Skeletal muscle tissue (tissue), 4 donors: Measurements from ENCODE around the gene RFTN1. TPM values are rescaled to one million over a fixed set of nuclear protein-coding genes. Genes with fewer than 3 reads are reported as not detected.

Experiments
- H3K27ac ChIP-seq: one replicate; pipeline ENCODE4 v1.7.0; 2013; ENCODE audit warnings: mild to moderate bottlenecking, low read depth, low read length, inconsistent platforms
- H3K27me3 ChIP-seq, 3 donors: one replicate each; pipeline ENCODE4 v1.7.0; 2013; ENCODE audit warnings: low read length in 3 of 3; ENCODE audit not compliant: control insufficient read depth in 3 of 3, insufficient read depth in 3 of 3
- H3K36me3 ChIP-seq, 3 donors: one replicate each; pipeline ENCODE4 v1.7.0; 2013; ENCODE audit warnings: low read length in 3 of 3; ENCODE audit not compliant: control insufficient read depth in 3 of 3, insufficient read depth in 3 of 3
- H3K4me1 ChIP-seq, 3 donors: one replicate each; pipeline ENCODE4 v1.7.0; 2013; ENCODE audit warnings: low read length in 3 of 3, mild to moderate bottlenecking in 3 of 3; ENCODE audit not compliant: control insufficient read depth in 3 of 3, insufficient read depth in 3 of 3
- H3K4me3 ChIP-seq, 3 donors: one replicate each; pipeline ENCODE4 v1.7.0; 2013; ENCODE audit warnings: low read length in 3 of 3
- H3K9ac ChIP-seq, 3 donors: one replicate each; pipeline ENCODE4 v1.7.0; 2013; ENCODE audit warnings: low read length in 3 of 3, mild to moderate bottlenecking in 3 of 3, moderate library complexity in 2 of 3, low read depth in 1 of 3
- H3K9me3 ChIP-seq, 3 donors: one replicate each; pipeline ENCODE4 v1.7.0; 2013; ENCODE audit warnings: low read length in 3 of 3; ENCODE audit not compliant: control insufficient read depth in 3 of 3
- total RNA-seq: library from RNA; depleted of rRNA; stranded (reverse); fragments of >200 nt; gene quantifications from one replicate; pipeline ENCODE4 v1.2.3, GENCODE V29; 2014
- donor health status: Osteomylitis.

Gene RFTN1
- total RNA-seq, 1 donor from 2014 or later, result 15.7 TPM

DNA sequence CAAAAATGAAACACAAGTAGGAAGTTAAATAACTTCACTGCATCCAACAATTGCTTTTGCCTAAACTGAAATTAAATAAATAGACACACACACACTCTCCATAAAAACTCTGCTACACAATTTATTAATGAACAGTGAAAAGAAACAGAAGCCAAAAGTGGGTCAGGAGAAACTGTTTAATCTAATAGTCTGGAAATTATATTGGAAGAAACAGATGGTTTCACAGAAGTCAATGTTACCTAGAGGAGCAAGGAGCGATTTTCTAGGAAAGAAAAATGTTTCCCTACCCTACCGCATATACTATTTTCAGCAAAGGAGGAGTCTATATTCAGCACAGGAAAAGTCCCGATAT is 32.0 kb downstream of the RFTN1 start:
- H3K9me3 ChIP-seq, result no peaks in the 10 kb centered on the region
- H3K4me1 ChIP-seq, result peaks cover 19 to 29% (median 29%) of the 10 kb centered on the region in 3 donors
- peaks cover 0 to 5% (median 0%) of the 10 kb centered on the region in 3 donors for H3K36me3 ChIP-seq
- no peak overlapping the region for H3K27ac ChIP-seq
- no peak overlapping the region for H3K4me3 ChIP-seq
- no peak overlapping the region for H3K9ac ChIP-seq
- no peaks in the 10 kb centered on the region for H3K27me3 ChIP-seq

DNA sequence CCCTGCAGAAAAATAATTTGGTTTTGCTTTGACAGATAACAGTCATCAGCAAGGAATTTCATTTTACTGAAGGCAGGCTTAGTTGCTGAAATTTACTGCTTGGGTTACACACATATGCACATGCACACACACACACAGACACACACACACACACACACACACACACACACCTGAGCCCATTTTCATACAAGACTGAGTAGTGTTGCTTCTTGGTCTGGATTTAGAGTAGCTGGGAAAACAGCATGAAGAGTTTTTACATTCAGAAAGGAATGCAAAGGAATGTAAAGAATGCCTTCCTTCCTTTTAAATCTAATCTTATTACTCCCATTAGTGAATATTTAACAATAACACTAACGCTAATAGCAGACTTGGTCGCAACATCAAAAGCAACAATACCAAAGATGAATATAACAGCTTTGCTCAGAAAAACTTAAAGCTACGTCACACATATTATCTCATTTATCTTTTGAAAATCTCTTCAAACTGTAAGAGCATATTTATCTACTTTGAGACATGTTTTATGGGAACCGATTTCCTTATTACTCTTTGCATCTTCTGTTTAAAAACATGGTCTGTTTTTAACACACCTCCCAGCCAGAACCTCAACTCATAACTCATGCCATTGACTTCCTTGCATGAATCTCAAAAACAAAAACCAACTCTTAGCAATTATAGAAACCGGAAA is 32.5 kb downstream of the RFTN1 start:
- no peaks in the 10 kb centered on the region for H3K27me3 ChIP-seq
- H3K36me3 ChIP-seq, result peaks cover 0 to 5% (median 0%) of the 10 kb centered on the region in 3 donors
- H3K9me3 ChIP-seq, result no peaks in the 10 kb centered on the region
- peaks cover 18 to 29% (median 29%) of the 10 kb centered on the region in 3 donors for H3K4me1 ChIP-seq
- H3K27ac ChIP-seq, result no peak overlapping the region
- H3K4me3 ChIP-seq, result no peak overlapping the region
- no peak overlapping the region for H3K9ac ChIP-seq

DNA sequence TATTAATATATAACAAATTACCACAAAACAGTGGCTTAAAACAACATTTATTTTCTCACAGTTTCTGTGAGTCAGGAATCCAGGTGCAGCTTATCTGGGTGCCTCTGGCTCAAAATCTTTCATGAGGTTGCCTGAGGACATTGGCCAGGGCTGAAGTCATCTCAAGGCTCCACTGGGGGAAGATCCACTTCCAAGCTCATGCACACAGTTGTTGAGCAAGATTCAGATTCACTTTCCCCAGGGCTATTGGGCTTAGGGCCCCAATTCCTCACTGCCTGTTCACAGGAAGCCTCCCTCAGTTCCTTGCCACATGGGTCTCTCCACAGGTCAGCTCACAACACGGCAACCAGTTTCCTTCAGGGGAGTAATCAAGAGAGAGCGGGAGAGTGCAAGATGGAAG is 35.0 kb downstream of the RFTN1 start:
- no peaks in the 10 kb centered on the region for H3K27me3 ChIP-seq
- no peak overlapping the region for H3K27ac ChIP-seq
- no peaks in the 10 kb centered on the region for H3K9me3 ChIP-seq
- peaks cover 17 to 27% (median 21%) of the 10 kb centered on the region in 3 donors for H3K4me1 ChIP-seq
- H3K4me3 ChIP-seq, result no peak overlapping the region
- H3K36me3 ChIP-seq, result peaks cover 0 to 5% (median 0%) of the 10 kb centered on the region in 3 donors
- H3K9ac ChIP-seq, result no peak overlapping the region

DNA sequence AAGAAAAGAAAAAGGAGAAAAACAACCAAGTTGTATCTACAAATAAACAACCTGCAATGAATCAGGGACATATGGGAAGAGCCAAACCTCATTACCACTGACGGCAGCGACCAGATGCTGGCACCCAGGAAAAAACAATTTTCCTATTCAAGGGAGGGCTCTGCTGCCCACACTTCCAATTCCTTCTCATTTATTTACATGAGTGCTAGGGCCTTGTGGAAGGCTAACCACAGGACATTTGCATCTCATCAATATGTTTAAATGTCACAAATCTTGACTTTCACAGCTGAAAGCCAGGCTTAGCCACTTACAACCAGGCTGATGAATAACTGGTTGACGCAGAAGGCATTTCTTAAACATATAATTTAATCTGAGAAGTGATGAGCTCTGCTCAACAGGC is 36.0 kb downstream of the RFTN1 start:
- H3K4me1 ChIP-seq, result peaks cover 10 to 19% (median 17%) of the 10 kb centered on the region in 3 donors
- no peaks in the 10 kb centered on the region for H3K27me3 ChIP-seq
- H3K27ac ChIP-seq, result no peak overlapping the region
- H3K9me3 ChIP-seq, result no peaks in the 10 kb centered on the region
- peaks cover 0 to 5% (median 0%) of the 10 kb centered on the region in 3 donors for H3K36me3 ChIP-seq
- no peak overlapping the region for H3K9ac ChIP-seq
- H3K4me3 ChIP-seq, result no peak overlapping the region

DNA sequence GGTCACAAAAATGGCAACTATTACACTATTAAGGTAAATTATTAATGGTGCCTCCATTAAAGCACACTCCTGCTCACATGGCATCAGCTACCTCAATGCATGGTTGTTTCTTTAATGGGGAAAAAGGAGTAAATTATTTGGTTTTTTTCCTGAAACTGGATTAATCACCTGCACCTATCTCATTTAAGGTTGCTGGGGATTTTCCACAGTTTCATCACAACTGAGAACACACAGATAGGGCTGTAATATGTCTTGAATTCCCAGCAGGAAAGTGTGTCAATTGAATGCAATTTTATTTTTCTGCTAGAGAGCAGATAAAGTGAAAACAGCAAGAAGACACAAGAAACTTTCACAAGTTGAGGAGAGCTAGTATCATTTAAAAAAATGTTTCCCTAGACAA is 36.4 kb downstream of the RFTN1 start:
- no peak overlapping the region for H3K9ac ChIP-seq
- H3K4me3 ChIP-seq, result no peak overlapping the region
- peaks cover 6 to 17% (median 13%) of the 10 kb centered on the region in 3 donors for H3K4me1 ChIP-seq
- peaks cover 0 to 5% (median under 1%) of the 10 kb centered on the region in 3 donors for H3K36me3 ChIP-seq
- H3K9me3 ChIP-seq, result no peaks in the 10 kb centered on the region
- no peaks in the 10 kb centered on the region for H3K27me3 ChIP-seq
- H3K27ac ChIP-seq, result no peak overlapping the region

DNA sequence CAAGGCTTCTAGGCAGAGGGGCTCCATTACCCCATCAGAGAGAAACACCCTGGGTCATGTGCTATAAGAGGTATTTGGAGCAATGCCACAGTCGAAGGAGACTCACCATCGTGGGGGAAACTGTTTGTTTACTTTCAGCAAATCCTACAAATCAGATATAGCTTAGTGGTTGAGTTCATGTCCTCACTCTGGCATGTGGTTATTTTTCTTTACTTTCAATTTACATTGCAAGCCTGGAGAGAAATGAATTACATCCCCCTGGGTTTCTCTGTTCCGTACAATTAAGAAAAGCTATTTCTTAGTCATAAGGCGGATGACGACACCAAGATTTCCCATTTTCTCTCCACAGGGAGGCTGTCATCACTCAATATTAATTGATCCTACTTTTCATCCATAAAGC is 36.9 kb downstream of the RFTN1 start:
- peaks cover 0 to 5% (median 3%) of the 10 kb centered on the region in 3 donors for H3K36me3 ChIP-seq
- no peak overlapping the region for H3K9ac ChIP-seq
- peaks cover 1 to 12% (median 9%) of the 10 kb centered on the region in 3 donors for H3K4me1 ChIP-seq
- no peak overlapping the region for H3K4me3 ChIP-seq
- no peak overlapping the region for H3K27ac ChIP-seq
- H3K9me3 ChIP-seq, result no peaks in the 10 kb centered on the region
- no peaks in the 10 kb centered on the region for H3K27me3 ChIP-seq

DNA sequence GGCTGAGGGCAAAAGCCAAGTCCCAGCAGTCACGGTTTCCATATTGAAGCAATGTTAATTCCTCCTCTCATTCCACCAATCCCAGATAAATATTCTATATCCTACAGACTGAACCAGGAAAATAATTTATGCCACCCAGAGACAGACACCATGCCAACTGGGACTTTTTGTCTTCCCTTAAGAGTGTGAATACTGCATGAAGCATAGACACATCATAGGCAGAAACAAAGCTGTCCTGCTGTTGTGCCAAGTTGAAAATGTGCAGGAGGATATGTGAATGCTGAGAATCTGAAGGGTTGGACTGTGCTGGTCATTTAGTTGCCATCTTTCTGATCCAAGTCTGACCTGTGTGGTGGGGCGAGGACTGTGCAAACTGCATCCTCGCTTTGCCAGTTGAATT is 37.7 kb downstream of the RFTN1 start:
- no peak overlapping the region for H3K4me3 ChIP-seq
- peaks cover 0 to 5% (median 3%) of the 10 kb centered on the region in 3 donors for H3K36me3 ChIP-seq
- H3K27me3 ChIP-seq, result no peaks in the 10 kb centered on the region
- H3K9ac ChIP-seq, result no peak overlapping the region
- H3K9me3 ChIP-seq, result no peaks in the 10 kb centered on the region
- no peak overlapping the region for H3K27ac ChIP-seq
- peaks cover 0 to 10% (median 4%) of the 10 kb centered on the region in 3 donors for H3K4me1 ChIP-seq

DNA sequence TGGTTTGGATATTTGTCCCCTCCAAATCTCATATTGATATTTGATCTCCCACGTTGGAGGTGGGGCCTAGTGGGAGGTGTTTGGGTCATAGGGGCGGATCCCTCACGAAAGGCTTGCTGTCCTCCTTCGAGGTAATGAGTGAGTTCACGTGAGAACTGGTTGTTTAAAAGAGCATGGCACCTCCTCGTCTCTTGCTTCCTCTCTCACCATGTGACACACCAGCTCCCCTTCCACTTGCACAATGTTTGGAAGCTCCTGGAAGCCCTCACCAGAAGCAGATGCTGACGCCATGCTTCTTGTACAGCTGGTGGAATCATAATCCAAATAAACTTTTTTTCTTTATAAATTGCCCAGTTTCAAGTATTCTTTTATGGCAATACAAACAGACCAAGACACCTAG is 38.6 kb downstream of the RFTN1 start:
- Histone ChIP-seq H3K4me3 (no peak overlapping the region), H3K27ac (no peak overlapping the region), H3K4me1 (peaks cover 0 to 7% (median 3%) of the 10 kb centered on the region in 3 donors), H3K9ac (no peak overlapping the region), H3K9me3 (no peaks in the 10 kb centered on the region), H3K27me3 (no peaks in the 10 kb centered on the region), H3K36me3 (peaks cover 0 to 5% (median 3%) of the 10 kb centered on the region in 3 donors)

DNA sequence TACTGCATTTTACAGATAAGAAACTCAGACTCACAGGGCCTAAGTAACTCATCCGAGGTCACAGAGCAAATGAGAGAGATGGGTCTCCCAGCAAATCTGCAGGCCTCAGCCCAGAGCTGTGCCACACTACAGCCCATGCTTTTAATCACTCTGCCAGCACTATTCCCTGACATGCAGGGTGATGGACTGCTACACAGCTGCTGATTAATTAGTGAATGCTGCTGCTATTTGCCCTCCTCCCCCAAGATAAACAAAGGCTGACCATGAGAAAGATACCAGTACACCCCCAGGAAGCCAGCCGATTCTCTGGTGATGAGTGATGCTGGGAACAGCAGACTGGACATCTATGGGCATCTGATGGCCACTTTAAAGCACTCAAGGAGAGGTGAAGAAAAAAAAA is 39.3 kb downstream of the RFTN1 start:
- Histone ChIP-seq H3K9me3 (no peaks in the 10 kb centered on the region), H3K27me3 (no peaks in the 10 kb centered on the region), H3K36me3 (peaks cover 0 to 3% (median 0%) of the 10 kb centered on the region in 3 donors), H3K9ac (no peak overlapping the region), H3K4me1 (peaks cover 3 to 9% (median 4%) of the 10 kb centered on the region in 3 donors), H3K27ac (no peak overlapping the region), H3K4me3 (no peak overlapping the region)

DNA sequence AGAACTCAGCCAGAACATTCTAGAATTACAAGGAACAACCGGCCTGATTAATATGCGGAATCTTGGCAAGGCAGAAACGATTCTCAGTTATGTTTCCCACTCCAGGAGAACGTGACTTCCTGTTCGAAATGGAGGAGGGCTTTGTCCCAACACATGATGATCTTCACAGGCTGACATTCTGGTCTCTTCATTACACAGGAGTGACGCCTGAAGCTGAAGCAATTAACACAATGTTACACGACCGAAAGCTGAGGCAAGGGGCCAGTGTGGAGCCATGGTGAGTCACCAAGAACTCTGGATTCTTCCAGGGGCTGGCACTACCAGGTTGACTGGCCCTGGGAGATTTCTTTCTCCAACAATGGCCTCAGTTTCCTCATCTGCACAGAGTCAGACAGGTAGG is 40.9 kb downstream of the RFTN1 start:
- Histone ChIP-seq H3K27ac (peak overlapping the region; percentile 37), H3K36me3 (peaks cover 0 to 3% (median 0%) of the 10 kb centered on the region in 3 donors), H3K9ac (no peak overlapping the region), H3K4me3 (no peak overlapping the region), H3K4me1 (peaks cover 4 to 7% (median 5%) of the 10 kb centered on the region in 3 donors), H3K9me3 (no peaks in the 10 kb centered on the region), H3K27me3 (no peaks in the 10 kb centered on the region)
